Gastrocnemius medialis (tissue), 4 donors: ENCODE data around the gene DENND6A. TPM values are rescaled to one million over a fixed set of nuclear protein-coding genes. Genes with fewer than 3 reads are reported as not detected.
"Not testable (repeated sequence)": the region's sequence is repeated elsewhere in the genome, so short reads cannot be mapped to it uniquely, and the experiment has no call there.

Experiments used
- ATAC-seq, 2 donors: fragments of 150-250 bp; one replicate each; pipeline ENCODE4 v1.9.1; 2016
- DNase-seq, 2 donors: peaks; one replicate each; pipeline ENCODE4 v3.0.0-alpha.2; 2019
- H3K27ac ChIP-seq, 4 donors: fragments of 200-600 bp; sonication (generic); 1 replicate in 1 of 4; 2 replicates in 3 of 4; pipeline ENCODE4 v1.5.1; 2016 to 2018; ENCODE audit warnings: mild to moderate bottlenecking in 2 of 4, moderate library complexity in 1 of 4
- H3K27me3 ChIP-seq, 3 donors: fragments of 200-600 bp; sonication (generic) in 2 of 3; 1 replicate in 1 of 3; 2 replicates in 2 of 3; pipeline versions ENCODE4 v1.5.1 to v1.6.0; 2016 to 2019; ENCODE audit warnings: mild to moderate bottlenecking in 1 of 3, moderate library complexity in 1 of 3
- H3K36me3 ChIP-seq, 2 donors: fragments of 200-600 bp; sonication (generic) in 1 of 2; one replicate each; pipeline ENCODE4 v1.5.1; 2017 to 2018
- H3K4me1 ChIP-seq, 2 donors: fragments of 200-600 bp; sonication (generic) in 1 of 2; one replicate each; pipeline ENCODE4 v1.5.1; 2016 to 2017; ENCODE audit warnings: mild to moderate bottlenecking in 2 of 2
- H3K4me3 ChIP-seq, 4 donors: fragments of 200-600 bp; sonication (generic) in 3 of 4; 1 replicate in 1 of 4; 2 replicates in 3 of 4; pipeline ENCODE4 v1.5.1; 2016 to 2019; ENCODE audit warnings: mild to moderate bottlenecking in 2 of 4
- H3K9me3 ChIP-seq, 3 donors: fragments of 200-600 bp; sonication (generic) in 2 of 3; 1 replicate in 1 of 3; 2 replicates in 2 of 3; pipeline ENCODE4 v1.5.1; 2016 to 2019
- CTCF ChIP-seq, 5 experiments: fragments of 450-650 bp in 3 of 5; fragments of 200-600 bp in 2 of 5; sonication (generic) in 2 of 5; IDR thresholded peaks in 4 of 5; conservative IDR thresholded peaks in 1 of 5; 1 replicate in 4 of 5; 2 replicates in 1 of 5; pipeline ENCODE4 v1.5.1; 2016 to 2019; ENCODE audit warnings: antibody characterized with exemption in 5 of 5, mild to moderate bottlenecking in 3 of 5, moderate library complexity in 3 of 5
- POLR2A ChIP-seq, 2 donors: fragments of 450-650 bp; IDR thresholded peaks; one replicate each; pipeline ENCODE4 v1.6.1; 2017; ENCODE audit warnings: antibody characterized with exemption in 2 of 2, mild to moderate bottlenecking in 2 of 2, moderate library complexity in 2 of 2
- in situ Hi-C, 4 donors: fragments of 200-750 bp; cut with MboI; loops; one replicate each; pipeline versions ENCODE4 v1.15.0 to v1.8.0; 2017; ENCODE audit warnings: low sequenced_read_pairs in 4 of 4
- intact Hi-C: fragments of 100-400 bp; cut with DNase I; formaldehyde crosslinking; loops from one replicate; pipeline ENCODE4 v1.15.1; 2023; ENCODE audit warnings: low total_unique reads
- total RNA-seq, 4 donors: library from RNA; depleted of rRNA; stranded (reverse); fragments of >200 nt; gene quantifications; one replicate each; pipeline versions ENCODE4 v1.1.0 to v1.2.3, GENCODE V29; 2016

Gene DENND6A
- total RNA-seq, 4 donors from 2014 or later: 6.4 to 18.9 (median 14.9) TPM

- ATAC-seq (no peak), DNase-seq (no peak)
- no peaks in the 10 kb centered on the region for H3K27me3 ChIP-seq
- TF ChIP-seq POLR2A (IDR thresholded peaks at IDR 0.05) (no peak), CTCF (IDR thresholded peaks at IDR 0.05 in 4 of 5, conservative IDR thresholded peaks at IDR 0.05 in 1 of 5) (no peak)
- H3K4me1 ChIP-seq: peaks cover 0 to 4% of the 10 kb centered on the region in 2 donors
- in situ Hi-C loops (no loop called here), intact Hi-C loops (no loop called here)
- H3K36me3 ChIP-seq: peaks cover 0 to 56% of the 10 kb centered on the region in 2 donors
- no peak overlapping the region for H3K27ac ChIP-seq
- H3K4me3 ChIP-seq: no peak overlapping the region
- no peaks in the 10 kb centered on the region for H3K9me3 ChIP-seq
Observed at GRCh38 chr3:57624801-57625200, 68.1 kb downstream of the DENND6A start.

DNA sequence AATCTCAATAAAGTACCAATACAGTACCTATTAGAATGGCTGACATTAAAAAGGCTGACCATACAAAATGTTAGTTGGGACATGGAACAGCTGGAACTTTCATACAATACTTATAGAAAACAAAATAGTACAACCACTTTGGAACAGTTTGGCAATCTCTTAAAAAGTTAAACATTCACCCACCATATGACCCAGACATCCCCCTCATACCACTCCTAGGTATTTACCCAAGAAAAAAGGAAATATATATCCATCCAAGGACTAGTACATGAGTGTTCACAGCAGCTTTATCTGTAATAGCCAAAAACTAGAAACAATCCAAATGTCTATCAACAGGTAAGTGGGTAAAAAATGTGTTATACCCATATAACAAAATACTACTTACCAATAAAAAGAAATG lies 70.5 kb downstream of the DENND6A start:
- H3K36me3 ChIP-seq: peaks cover 0 to 35% of the 10 kb centered on the region in 2 donors
- intact Hi-C loops: no loop called here
- no peak overlapping the region for H3K4me3 ChIP-seq
- no peaks in the 10 kb centered on the region for H3K27me3 ChIP-seq
- no peaks in the 10 kb centered on the region for H3K4me1 ChIP-seq
- no peak for ATAC-seq
- no peak overlapping the region for H3K27ac ChIP-seq
- TF ChIP-seq CTCF (IDR thresholded peaks at IDR 0.05 in 4 of 5, conservative IDR thresholded peaks at IDR 0.05 in 1 of 5) (no peak), POLR2A (IDR thresholded peaks at IDR 0.05) (no peak)
- no peaks in the 10 kb centered on the region for H3K9me3 ChIP-seq
- in situ Hi-C loops: no loop called here
- no peak for DNase-seq

DNA sequence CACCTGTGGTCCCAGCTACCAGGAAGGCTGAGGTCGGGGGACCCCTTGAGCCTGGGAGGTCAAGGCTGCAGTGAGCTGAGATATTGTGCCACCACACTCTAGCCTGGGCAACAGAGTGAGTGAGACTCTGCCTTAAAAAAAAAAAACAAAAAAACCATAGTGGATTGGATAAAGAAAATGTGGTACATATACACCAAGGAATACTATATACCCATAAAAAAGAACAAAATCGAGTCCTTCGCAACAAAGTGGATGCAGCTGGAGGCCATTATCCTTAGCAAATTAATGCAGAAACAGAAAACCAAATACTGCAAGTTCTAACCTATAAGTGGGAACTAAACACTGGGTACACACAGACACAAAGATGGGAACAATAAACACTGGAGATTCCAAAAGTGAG lies 75.1 kb downstream of the DENND6A start:
- no peak overlapping the region for H3K27ac ChIP-seq
- no peak for ATAC-seq
- no peak for TF ChIP-seq POLR2A (IDR thresholded peaks at IDR 0.05)
- TF ChIP-seq CTCF (IDR thresholded peaks at IDR 0.05 in 4 of 5, conservative IDR thresholded peaks at IDR 0.05 in 1 of 5): no peak

DNA sequence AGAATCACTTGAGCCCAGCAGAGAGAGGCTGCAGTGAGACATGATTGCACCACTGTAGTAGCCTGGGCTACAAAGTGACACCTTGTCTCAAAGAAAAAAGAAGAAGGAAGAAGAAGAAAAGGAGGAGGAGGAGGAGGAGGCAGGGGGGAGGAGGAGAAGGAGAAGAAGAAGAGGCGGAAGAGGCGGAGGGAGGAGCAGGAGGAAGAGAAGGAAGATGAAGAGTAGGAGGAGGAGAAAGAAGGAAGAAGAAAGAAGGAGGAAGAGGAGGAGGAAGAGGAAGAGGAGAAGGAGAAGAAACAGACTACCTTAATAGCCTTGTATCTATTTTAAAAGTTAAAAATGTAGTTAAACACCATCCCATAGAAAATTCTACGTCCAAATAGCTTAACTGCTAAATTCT lies 76.6 kb downstream of the DENND6A start:
- no peak overlapping the region for H3K27ac ChIP-seq
- no peaks in the 10 kb centered on the region for H3K9me3 ChIP-seq
- in situ Hi-C loops: no loop called here
- H3K4me3 ChIP-seq: no peak overlapping the region
- ATAC-seq (no peak), DNase-seq (no peak)
- intact Hi-C loops: no loop called here
- no peaks in the 10 kb centered on the region for H3K36me3 ChIP-seq
- TF ChIP-seq CTCF (IDR thresholded peaks at IDR 0.05 in 4 of 5, conservative IDR thresholded peaks at IDR 0.05 in 1 of 5): no peak
- no peak for TF ChIP-seq POLR2A (IDR thresholded peaks at IDR 0.05)
- no peaks in the 10 kb centered on the region for H3K4me1 ChIP-seq
- no peaks in the 10 kb centered on the region for H3K27me3 ChIP-seq

More for the DNA sequence above, 75.1 kb downstream of the DENND6A start:
- in situ Hi-C loops (no loop called here), intact Hi-C loops (no loop called here)
- no peaks in the 10 kb centered on the region for H3K9me3 ChIP-seq
- H3K4me1 ChIP-seq: no peaks in the 10 kb centered on the region
- DNase-seq: no peak
- no peaks in the 10 kb centered on the region for H3K27me3 ChIP-seq
- no peak overlapping the region for H3K4me3 ChIP-seq
- peaks cover 0 to 3% of the 10 kb centered on the region in 2 donors for H3K36me3 ChIP-seq

DNA sequence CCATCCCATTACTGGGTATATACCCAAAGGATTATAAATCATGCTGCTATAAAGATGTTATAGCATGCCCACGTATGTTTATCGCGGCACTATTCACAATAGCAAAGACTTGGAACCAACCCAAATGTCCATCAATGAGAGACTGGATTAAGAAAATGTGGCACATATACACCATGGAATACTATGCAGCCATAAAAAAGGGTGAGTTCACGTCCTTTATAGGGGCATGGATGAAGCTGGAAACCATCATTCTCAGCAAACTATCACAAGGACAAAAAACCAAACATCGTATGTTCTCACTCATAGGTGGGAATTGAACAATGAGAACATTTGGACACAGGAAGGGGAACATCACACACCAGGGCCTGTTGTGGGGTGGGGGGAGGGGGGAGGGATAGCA lies 81.0 kb downstream of the DENND6A start:
- in situ Hi-C loops, H3K9me3 ChIP-seq, intact Hi-C loops, H3K4me3 ChIP-seq, H3K36me3 ChIP-seq, DNase-seq, H3K27ac ChIP-seq, H3K27me3 ChIP-seq, ATAC-seq, H3K4me1 ChIP-seq: not testable (repeated sequence)
